HG03097 (cell line): ENCODE results near the gene ADAM11.

Experiments
- ATAC-seq: cut with Tn5 transposase; IDR thresholded peaks from one replicate; pipeline ENCODE4 v1.9.1; 2021; ENCODE audit not compliant: unreplicated experiment, low FRiP score

ADAM11 gene

DNA sequence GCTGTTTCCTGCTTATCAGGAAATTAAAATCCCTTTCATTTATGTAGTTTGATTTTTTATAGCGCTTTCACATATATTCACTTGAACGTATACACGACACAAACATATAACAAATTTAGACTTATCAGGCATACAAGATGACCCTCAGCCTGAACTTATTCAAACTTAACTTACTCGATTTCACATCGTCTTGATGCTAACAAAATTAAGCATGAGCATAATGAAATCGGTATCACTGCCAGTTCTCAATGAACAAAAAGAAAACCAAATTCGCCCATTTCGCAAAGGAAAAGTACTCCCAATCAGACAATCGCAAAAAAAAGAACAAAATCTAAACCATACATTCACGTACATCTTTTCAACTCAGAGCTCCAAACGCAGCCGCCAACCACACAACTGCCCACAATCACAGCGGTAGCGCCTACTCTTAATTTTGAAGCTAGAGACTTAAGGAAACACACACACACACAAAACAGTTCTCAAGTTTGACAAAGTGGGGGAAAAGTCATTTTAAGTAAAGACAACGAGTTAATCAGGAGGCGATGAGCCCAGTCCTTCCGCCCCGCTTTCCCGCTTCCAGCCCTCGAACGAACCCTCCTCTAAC, 70.2 kb downstream of the ADAM11 start:
- ATAC-seq, result no peak

DNA sequence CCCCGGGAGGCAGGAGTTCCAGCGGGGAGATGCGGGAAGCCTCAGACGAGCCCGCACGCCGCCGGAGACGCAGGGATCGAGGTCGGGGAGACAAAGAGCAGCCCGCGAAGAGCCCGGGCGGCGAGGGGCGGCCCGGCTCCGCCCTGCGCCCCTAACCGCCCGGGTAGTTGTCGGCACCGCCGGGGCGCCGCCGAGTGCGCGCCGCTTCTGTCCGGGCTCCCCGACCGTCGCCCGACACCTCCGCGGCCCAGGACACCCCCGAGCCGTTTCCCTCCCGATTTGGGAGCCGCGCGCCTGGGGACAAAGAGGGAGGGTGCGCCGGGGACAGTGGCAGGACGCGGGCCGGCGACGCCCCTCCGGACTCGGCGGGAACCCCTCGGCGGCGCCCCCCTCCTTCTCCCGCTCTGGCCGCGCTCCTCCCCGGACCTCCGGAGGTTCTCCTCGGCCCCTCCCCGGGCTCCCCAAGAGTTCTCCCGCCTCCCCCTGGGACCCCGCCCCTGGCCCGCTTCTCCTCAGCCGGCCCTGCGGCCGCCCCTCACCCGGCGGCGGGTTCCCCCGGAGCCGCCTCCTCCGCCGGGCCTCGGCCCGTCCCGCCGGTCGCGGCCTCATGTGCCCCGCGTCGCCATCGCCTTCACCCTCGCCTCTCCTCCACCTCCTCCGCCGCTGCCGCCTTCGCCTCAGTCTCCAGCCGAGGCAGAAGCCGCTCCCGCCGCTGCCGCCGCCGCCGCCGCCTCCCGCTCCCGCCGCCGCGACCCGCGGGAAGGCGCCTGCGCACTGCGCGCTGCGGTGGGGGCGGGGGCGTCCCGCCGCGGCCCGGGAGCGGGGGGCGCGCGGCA, 71.0 kb downstream of the ADAM11 start, which contains the start of gene GJC1:
Gene GJC1 (minus strand): TSS at position 765 of the 836 bp plus-strand sequence. CDS start 24,470 bp downstream, outside the sequence.
- ATAC-seq, result no peak

DNA sequence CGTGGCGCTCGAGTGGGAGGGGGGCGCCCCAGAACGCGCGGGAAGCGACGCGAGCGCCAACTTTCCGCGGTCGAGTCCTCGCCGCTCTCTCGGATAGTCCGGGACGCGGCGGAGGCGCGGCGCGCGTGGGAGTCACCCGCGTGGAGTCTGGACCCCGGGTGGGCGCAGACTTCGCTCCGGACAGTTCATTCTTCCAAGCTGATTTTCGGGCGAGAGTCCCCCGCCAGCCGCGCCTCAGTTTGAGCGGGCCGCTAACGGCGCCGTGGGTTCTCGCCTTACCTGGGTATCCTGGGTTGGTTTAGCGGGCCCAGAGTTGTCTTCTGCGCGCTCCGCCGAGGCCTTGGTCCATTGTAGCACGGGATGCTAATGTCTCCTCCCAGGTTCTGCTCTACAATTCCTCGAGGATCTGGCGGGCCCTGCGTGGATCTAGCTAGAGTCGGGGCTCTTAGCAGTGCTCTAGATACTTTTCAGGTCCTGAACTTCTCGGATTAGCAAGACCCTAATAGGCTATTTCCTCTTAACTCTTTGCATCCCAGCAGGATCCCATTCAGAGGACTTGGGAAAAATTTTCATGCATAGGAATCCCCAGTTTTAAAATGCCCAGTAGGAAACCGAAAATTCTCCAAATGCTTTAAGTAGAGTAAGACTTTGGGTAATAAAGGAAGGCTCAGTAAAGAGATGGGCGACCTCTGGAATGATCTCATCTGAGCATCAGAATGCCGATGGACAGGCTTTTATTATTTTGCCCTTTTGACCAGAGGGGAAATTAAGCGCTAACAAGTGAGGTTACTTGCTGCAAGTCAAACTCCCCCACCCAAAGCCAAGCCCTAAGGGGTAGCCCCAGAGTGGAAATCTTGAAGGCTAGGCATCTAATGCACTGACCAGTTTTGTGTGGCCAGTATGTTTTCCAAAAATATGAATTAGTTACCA, 71.8 kb downstream of the ADAM11 start:
- no peak for ATAC-seq

DNA sequence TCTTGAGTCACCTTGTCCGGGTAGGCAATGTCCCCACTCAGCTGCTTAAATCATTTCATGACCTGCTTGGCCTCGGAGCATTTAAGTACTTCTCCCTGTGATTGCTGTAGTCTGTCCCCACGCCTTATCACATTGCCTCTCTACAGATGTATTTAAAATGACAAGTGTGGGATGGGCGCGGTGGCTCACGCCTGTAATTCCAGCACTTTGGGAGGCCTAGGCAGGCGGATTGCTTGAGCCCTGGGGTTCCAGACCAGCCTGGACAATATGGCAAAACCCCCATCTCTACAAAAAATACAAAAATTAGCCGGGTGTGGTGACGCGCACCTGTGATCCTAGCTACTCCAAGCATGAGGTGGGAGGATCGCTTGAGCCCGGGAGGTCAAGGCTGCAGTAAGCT, 72.6 kb downstream of the ADAM11 start:
- no peak for ATAC-seq
